ENCODE measurements around the gene LTF.

DNA sequence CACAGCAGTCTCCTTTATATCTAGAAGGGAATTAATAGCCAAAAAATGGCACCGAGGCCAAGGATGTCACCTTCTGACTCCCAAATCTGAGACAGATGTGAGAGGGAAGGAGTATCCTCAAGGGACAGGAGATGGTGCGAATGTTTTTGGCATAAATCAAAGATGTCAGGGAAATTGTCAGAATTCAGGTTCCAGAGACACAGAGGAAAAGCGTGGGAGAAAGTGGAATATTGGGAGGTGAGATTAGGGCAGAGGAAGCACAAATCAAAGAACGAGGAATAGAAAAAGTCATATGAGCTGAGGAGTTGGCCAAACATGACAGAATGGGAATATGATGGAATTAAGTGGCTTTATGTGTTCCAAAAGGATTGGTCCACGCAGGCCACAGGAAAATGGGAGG, 63.9 kb downstream of the LTF start:
- TF ChIP-seq, protein P1, sequence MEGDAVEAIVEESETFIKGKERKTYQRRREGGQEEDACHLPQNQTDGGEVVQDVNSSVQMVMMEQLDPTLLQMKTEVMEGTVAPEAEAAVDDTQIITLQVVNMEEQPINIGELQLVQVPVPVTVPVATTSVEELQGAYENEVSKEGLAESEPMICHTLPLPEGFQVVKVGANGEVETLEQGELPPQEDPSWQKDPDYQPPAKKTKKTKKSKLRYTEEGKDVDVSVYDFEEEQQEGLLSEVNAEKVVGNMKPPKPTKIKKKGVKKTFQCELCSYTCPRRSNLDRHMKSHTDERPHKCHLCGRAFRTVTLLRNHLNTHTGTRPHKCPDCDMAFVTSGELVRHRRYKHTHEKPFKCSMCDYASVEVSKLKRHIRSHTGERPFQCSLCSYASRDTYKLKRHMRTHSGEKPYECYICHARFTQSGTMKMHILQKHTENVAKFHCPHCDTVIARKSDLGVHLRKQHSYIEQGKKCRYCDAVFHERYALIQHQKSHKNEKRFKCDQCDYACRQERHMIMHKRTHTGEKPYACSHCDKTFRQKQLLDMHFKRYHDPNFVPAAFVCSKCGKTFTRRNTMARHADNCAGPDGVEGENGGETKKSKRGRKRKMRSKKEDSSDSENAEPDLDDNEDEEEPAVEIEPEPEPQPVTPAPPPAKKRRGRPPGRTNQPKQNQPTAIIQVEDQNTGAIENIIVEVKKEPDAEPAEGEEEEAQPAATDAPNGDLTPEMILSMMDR (IDR thresholded peaks at IDR 0.05; ENCODE audit: low read depth, low read length) = no peak
- TF ChIP-seq EZH2phosphoT487 (IDR thresholded peaks at IDR 0.05; ENCODE audit: low read depth) = no peak

All from OCI-LY3 (cell line).